Measurements from ENCODE around the gene PANK4.

PANK4 gene

DNA sequence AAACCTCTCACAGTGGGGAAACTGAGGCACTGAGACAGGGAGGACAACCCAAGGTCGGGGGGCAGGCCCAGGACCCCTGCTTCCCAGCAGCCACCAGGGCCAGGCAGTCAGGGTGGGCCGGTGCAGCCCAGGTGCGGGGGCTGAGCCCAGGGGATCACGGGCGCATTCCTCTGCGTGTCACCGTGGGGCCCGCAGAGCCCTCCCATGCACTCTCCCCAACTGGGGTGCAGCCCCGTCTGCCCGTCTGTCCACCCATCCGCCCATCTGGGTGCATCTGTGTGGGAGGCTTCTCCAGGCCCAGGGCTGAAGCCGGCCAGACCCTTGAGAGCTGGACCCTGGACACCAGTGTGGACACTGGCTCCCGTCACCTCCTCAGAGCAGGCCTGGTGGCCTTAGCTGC, 53.2 kb downstream of the PANK4 start:
- no peak overlapping the region for H3K4me3 ChIP-seq (ENCODE audit: control insufficient read depth, low read depth, low read length)
- DNase-seq (ENCODE audit: low read depth) = no peak
- TF ChIP-seq, protein P1, sequence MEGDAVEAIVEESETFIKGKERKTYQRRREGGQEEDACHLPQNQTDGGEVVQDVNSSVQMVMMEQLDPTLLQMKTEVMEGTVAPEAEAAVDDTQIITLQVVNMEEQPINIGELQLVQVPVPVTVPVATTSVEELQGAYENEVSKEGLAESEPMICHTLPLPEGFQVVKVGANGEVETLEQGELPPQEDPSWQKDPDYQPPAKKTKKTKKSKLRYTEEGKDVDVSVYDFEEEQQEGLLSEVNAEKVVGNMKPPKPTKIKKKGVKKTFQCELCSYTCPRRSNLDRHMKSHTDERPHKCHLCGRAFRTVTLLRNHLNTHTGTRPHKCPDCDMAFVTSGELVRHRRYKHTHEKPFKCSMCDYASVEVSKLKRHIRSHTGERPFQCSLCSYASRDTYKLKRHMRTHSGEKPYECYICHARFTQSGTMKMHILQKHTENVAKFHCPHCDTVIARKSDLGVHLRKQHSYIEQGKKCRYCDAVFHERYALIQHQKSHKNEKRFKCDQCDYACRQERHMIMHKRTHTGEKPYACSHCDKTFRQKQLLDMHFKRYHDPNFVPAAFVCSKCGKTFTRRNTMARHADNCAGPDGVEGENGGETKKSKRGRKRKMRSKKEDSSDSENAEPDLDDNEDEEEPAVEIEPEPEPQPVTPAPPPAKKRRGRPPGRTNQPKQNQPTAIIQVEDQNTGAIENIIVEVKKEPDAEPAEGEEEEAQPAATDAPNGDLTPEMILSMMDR (conservative IDR thresholded peaks at IDR 0.05; ENCODE audit: control insufficient read depth, insufficient read depth, low read depth, low read length) = no peak

DNA sequence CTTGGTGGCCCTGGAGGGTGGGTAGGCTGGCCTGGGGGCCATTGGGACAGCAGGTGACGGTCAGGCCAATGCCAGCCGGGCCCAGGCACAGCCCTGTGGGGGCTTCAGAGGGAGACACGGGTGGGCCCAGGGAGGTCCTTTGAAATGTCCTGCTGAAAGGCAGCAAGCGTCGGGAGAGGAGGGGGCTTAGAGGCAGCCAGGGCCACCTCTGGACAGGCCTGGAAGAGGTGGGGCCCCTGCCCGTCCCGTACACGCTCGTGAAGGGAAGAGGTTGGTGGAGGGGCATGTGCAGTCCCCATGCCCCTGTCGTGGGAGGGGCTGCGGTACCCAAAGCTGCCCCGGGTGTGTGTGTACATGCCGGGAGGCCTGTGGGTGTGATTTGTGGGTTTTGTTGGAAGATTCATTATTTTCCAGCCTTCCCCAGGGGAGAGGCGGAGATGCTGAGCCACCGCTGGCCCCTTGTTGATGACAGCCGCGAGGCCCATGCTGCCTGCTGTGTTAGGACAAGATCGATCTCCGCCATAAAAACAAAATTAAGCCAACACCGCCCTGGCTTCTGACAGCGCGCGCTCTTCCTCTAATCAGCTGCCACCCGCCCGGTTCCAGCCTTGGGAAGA, 53.7 kb downstream of the PANK4 start:
- TF ChIP-seq, protein P1 (conservative IDR thresholded peaks at IDR 0.05; ENCODE audit: control insufficient read depth, insufficient read depth, low read depth, low read length) = no peak
- no peak for DNase-seq (ENCODE audit: low read depth)
- H3K4me3 ChIP-seq (ENCODE audit: control insufficient read depth, low read depth, low read length) = no peak overlapping the region

DNA sequence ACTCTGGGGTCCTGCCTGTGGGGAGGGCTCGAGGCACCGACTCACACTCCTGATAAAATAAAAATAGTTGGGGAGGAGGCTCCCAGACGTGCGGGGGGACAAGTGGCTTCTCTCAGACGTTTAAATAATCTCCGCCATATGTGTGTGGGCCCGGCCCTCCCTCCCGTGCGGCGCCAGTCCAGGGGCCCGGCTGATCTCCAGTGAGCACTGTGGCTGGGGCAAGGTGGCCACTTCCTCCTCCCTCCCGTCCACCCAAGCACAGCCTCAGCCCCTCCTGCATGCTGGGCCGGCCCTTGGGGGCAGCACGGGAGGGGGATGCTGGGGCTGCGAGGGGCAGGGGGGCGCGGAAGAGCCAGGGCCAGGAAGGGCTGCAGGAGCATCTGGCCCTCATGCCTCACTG, 54.3 kb downstream of the PANK4 start:
- DNase-seq (ENCODE audit: low read depth) = no peak
- TF ChIP-seq, protein P1 (conservative IDR thresholded peaks at IDR 0.05; ENCODE audit: control insufficient read depth, insufficient read depth, low read depth, low read length) = no peak
- H3K4me3 ChIP-seq (ENCODE audit: control insufficient read depth, low read depth, low read length) = no peak overlapping the region

DNA sequence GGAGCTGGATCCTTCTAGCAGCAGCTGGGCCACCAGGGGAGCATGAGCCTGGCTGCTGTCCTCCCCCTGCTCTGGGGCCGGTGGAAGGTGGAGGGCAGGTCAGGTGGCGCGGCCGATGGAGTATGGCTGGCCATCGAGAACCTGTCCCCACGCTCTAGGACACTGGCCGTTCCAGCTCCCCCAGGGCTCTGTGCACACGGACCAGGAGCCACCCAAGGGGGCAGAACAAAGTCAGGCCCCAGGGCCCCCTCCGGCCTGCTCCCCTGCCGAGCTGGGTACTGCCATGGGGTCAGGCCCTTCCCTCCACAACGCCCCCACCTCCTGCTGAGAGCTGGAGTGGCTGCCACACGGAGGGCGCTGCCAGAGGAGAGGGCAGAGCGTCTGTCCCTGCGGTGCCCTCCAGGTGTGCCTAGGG, 54.8 kb downstream of the PANK4 start:
- H3K4me3 ChIP-seq (ENCODE audit: control insufficient read depth, low read depth, low read length) = no peak overlapping the region
- DNase-seq (ENCODE audit: low read depth) = no peak
- TF ChIP-seq, protein P1 (conservative IDR thresholded peaks at IDR 0.05; ENCODE audit: control insufficient read depth, insufficient read depth, low read depth, low read length) = no peak

DNA sequence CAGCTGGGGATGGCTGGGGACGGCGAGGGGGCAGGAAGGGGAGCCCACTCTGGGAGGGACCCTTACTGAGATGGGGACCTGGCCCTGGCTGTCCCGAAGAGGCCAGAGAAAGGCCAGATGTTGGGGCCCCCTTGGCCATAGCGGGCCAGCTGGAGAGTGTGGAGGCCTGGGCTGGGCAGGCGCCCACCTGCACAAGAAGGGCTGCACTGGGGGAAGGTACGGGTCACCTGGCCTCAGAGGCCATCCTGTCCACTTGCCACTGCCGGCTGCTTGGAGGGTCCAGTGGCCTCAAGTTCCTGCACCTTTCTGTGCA, 55.3 kb downstream of the PANK4 start:
- TF ChIP-seq, protein P1 (conservative IDR thresholded peaks at IDR 0.05; ENCODE audit: control insufficient read depth, insufficient read depth, low read depth, low read length) = no peak
- no peak for DNase-seq (ENCODE audit: low read depth)
- H3K4me3 ChIP-seq (ENCODE audit: control insufficient read depth, low read depth, low read length) = no peak overlapping the region

DNA sequence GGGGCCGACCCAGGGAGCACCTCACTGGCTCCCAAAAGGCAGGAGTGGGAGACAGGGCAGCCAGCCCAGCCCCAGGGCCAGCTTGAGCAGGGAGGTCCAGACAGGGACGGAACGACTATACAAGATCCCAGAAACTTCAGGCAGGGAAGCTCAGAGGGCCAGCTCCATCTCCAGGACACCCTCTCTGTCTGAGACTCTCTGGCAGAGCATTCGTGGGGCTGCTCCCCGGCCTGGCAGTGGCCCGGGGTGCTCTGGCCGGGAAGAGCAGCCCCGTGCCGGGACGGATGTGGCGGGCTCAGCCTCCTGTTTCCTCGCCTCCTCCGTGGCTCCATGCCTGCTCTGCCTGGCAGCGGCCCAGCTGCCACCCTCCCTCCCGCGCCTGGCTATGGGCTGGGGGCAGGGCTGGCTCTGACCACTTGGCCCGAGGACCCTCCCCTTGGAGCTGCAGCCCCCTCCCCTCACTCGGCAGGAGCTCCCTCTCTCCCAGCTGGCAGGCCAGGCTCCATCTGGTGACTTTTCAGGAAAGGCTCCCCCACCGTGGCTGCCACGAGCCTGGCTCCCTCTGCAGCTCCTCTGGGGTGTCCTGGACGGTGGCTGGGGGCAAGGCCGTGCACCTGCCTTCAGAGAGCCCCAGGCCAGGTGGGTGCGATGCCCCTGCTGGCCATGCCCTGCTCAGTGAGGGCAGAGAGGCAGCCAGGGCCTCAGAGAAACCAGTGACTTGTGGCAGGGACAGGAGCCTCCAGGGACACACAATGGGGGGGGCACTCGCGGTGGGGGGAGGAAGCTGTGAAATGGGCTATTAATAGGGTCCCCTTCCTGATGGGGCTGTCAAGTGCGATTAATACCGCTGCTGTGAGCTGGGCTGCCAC, 55.9 kb downstream of the PANK4 start:
- TF ChIP-seq, protein P1 (conservative IDR thresholded peaks at IDR 0.05; ENCODE audit: control insufficient read depth, insufficient read depth, low read depth, low read length) = no peak
- no peak overlapping the region for H3K4me3 ChIP-seq (ENCODE audit: control insufficient read depth, low read depth, low read length)
- DNase-seq (ENCODE audit: low read depth) = no peak
